Neutrophil (primary cell): Measurements from ENCODE around the gene INHBB.

Experiments
- H3K27ac ChIP-seq: fragments of 200-600 bp; sonication (generic); 2 replicates; pipeline ENCODE4 v1.5.1; 2016; ENCODE audit warnings: mild to moderate bottlenecking, moderate library complexity
- H3K27me3 ChIP-seq: fragments of 200-600 bp; sonication (generic); 2 replicates; pipeline ENCODE4 v1.6.0; 2016; ENCODE audit warnings: mild to moderate bottlenecking
- H3K36me3 ChIP-seq: fragments of 200-600 bp; sonication (generic); 2 replicates; pipeline ENCODE4 v1.5.1; 2017
- H3K4me1 ChIP-seq, 2 experiments: fragments of 200-600 bp in 1 of 2; sonication (generic) in 1 of 2; 1 replicate in 1 of 2; 2 replicates in 1 of 2; pipeline versions ENCODE4 v1.5.1 to v1.6.1; 2013 to 2016; ENCODE audit warnings: low read depth in 1 of 2, low read length in 1 of 2, mild to moderate bottlenecking in 1 of 2, moderate library complexity in 1 of 2; ENCODE audit not compliant: control insufficient read depth in 1 of 2, insufficient read depth in 1 of 2
- H3K4me3 ChIP-seq, 2 experiments: fragments of 200-600 bp in 1 of 2; sonication (generic) in 1 of 2; 1 replicate in 1 of 2; 2 replicates in 1 of 2; pipeline ENCODE4 v1.5.1; 2013 to 2016; ENCODE audit warnings: low read depth in 1 of 2, low read length in 1 of 2, mild to moderate bottlenecking in 1 of 2, moderate library complexity in 1 of 2
- H3K9me3 ChIP-seq: fragments of 200-600 bp; sonication (generic); 2 replicates; pipeline ENCODE4 v1.5.1; 2016
- TF ChIP-seq, protein P1 (sequence below): fragments of 200-600 bp; sonication (generic); IDR thresholded peaks from 2 replicates; pipeline ENCODE4 v1.5.1; 2016; ENCODE audit warnings: antibody characterized with exemption

Gene INHBB

DNA sequence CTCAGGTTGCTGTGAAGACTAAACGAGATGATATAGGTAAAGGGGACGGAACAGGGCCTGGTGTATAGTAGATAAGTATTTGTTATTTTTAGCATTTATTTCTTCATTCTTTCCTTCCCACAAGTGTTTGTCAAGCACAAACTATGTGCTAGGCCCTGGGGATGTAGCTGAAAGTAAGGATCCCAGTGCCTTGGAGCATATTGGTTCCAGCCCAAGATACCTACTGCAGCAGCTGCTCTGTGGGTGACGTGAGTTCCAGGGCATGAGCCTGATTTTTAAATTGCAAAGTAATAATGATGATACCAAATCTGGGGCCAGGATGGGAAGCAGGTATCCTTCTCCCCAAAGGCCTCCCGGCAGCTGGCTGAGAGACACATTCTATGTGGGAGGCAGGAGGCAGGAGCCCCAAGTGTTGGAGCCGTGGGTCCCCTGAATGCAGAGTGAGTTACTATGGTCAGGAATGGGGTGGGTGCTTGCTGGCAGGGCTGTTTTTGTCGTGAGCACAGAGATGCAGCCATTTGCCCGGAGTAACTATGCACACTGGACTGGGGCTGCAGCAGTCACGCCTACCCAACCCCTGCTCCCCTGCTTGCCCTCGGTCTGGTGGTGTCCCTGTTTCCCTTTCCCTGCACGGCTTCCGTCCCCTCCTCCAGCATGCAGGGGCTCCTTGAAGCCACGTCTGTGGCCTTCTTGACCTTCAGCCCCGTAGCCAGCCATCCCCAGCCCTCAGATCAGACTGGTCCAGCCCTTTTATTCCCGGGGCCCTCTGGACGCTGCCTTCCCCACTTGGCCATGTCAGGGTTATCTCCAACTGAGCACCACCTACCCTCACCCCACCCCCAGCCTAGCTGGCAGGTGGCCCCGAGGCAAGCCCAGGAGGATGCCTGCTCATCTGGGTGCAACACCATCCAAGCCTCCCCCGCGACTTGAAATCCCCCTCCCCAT, 52.4 kb downstream of the INHBB start:
- Histone ChIP-seq H3K27ac (no peak overlapping the region), H3K4me3 (no peak overlapping the region), H3K27me3 (peaks cover 35% of the 10 kb centered on the region), H3K4me1 (peaks cover 0 to under 1% of the 10 kb centered on the region in 2 experiments), H3K9me3 (no peaks in the 10 kb centered on the region), H3K36me3 (no peaks in the 10 kb centered on the region)
- TF ChIP-seq, protein P1, sequence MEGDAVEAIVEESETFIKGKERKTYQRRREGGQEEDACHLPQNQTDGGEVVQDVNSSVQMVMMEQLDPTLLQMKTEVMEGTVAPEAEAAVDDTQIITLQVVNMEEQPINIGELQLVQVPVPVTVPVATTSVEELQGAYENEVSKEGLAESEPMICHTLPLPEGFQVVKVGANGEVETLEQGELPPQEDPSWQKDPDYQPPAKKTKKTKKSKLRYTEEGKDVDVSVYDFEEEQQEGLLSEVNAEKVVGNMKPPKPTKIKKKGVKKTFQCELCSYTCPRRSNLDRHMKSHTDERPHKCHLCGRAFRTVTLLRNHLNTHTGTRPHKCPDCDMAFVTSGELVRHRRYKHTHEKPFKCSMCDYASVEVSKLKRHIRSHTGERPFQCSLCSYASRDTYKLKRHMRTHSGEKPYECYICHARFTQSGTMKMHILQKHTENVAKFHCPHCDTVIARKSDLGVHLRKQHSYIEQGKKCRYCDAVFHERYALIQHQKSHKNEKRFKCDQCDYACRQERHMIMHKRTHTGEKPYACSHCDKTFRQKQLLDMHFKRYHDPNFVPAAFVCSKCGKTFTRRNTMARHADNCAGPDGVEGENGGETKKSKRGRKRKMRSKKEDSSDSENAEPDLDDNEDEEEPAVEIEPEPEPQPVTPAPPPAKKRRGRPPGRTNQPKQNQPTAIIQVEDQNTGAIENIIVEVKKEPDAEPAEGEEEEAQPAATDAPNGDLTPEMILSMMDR: no peak

DNA sequence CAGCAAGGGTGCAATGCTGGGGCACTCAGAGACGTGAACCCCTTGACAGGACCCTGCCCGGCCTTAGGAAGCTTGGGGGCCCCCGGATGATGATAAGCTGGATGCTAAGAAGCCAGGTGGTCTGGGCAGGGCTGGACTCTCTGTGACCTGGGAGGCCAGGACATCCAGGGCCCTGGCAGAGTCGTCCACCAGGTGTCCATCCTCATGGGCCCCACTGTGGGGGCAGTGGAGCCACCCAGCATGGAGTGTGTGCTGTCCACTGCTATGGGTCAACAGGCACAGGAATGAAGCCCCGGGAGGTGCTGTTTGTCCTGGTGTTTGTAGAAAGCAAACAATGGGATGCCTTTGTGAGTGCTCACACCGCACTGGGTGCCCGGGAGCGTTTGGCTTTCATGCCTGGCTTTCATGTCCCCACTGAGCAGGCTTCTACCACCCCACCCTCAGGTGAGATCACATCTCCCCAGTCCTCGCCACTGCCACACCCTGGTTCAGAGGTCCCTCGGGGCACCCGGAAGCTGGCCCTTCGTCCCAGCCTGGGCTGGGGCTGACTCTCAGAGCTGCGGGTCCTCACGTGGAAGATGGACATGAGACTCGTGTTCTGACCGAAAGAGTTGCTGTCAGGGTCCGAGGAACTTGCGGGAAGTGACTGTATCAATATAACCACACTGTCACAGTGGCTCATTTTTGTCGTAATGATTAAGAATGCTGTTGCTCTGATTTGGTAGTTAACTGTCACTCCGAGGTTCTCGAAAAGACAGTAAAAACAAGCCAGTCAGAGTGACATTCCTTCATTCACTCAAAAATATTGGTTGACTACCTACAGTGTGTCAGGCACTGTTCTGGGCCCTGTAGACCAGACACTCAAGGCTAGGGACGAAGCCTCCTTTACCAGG, 53.3 kb downstream of the INHBB start:
- peaks cover 35% of the 10 kb centered on the region for H3K27me3 ChIP-seq
- no peaks in the 10 kb centered on the region for H3K4me1 ChIP-seq
- H3K27ac ChIP-seq: no peak overlapping the region
- TF ChIP-seq, protein P1: no peak
- no peaks in the 10 kb centered on the region for H3K36me3 ChIP-seq
- H3K4me3 ChIP-seq: no peak overlapping the region
- H3K9me3 ChIP-seq: no peaks in the 10 kb centered on the region

DNA sequence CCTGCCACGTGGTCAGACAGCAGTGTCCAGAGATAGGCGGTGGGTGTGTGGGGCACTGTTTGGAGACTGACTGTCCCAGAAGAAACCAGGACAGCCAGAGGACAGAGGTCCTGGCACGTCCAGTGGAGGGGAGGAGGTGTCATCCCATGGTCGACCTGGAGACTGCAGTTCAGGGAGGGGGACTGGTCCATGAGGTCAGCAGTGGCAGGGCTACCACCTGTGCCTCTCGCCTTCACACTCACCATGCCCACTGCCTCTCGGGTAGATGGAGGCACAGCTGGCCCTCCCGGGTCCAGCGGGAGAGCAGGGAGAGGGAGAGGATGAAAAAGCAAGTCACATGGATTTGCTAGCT, 53.9 kb downstream of the INHBB start:
- Histone ChIP-seq H3K9me3 (no peaks in the 10 kb centered on the region), H3K4me1 (no peaks in the 10 kb centered on the region), H3K4me3 (no peak overlapping the region), H3K27ac (no peak overlapping the region), H3K27me3 (peaks cover 32% of the 10 kb centered on the region), H3K36me3 (no peaks in the 10 kb centered on the region)
- TF ChIP-seq, protein P1: no peak

DNA sequence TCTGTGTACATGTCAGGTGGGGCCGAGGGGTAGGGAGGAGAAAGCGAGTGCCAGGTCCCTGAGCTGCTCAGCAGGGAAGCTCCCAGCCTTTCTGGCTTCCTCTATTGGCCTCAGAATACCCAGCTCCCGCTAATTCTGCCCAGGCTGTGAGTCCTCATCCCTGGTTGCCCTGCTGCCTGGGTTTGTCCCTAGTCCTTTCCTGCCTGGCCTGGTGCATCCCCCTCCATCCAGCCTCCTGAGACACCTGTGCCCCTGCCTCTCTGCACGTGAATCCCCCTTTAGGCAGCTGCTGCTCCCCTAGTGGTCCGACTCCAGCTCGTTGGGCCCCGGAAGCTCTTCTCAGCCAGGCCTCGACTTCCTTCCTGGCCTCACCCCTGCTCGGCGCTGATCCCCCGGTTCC, 54.6 kb downstream of the INHBB start:
- no peak overlapping the region for H3K4me3 ChIP-seq
- no peaks in the 10 kb centered on the region for H3K4me1 ChIP-seq
- no peak overlapping the region for H3K27ac ChIP-seq
- H3K36me3 ChIP-seq: no peaks in the 10 kb centered on the region
- H3K27me3 ChIP-seq: peaks cover 28% of the 10 kb centered on the region
- H3K9me3 ChIP-seq: no peaks in the 10 kb centered on the region
- TF ChIP-seq, protein P1: no peak
